Stimulated activated effector memory CD8-positive, alpha-beta T cell treated with anti-CD3 and anti-CD28 coated beads, Interleukin-12 subunit alpha, Interleukin-12 subunit beta, amount 100 ng/mL, for 72 hours (primary cell): Measurements from ENCODE around the gene PHF2.

Experiments
- ATAC-seq: fragments of 150-1000 bp; cut with Tn5 transposase; 2 replicates; pipeline ENCODE4 v1.10.0; 2021
- DNase-seq, 2 donors: peaks; one replicate each; pipeline ENCODE4 v3.0.0; 2021 to 2022; ENCODE audit warnings: low spot score in 2 of 2
- H3K27ac Mint-ChIP-seq: one replicate; pipeline ENCODE4 v1.8.0; 2022; ENCODE audit warnings: mild to moderate bottlenecking, mixed read lengths
- H3K36me3 Mint-ChIP-seq: one replicate; pipeline ENCODE4 v1.8.0; 2022; ENCODE audit warnings: mild to moderate bottlenecking, mixed read lengths
- H3K4me1 Mint-ChIP-seq: one replicate; pipeline ENCODE4 v1.8.0; 2022; ENCODE audit warnings: mixed read lengths
- H3K4me3 Mint-ChIP-seq: one replicate; pipeline ENCODE4 v1.8.0; 2022; ENCODE audit warnings: mild to moderate bottlenecking, mixed read lengths
- H3K9me3 Mint-ChIP-seq: one replicate; pipeline ENCODE4 v1.8.0; 2022; ENCODE audit warnings: mixed read lengths

Gene PHF2

GRCh38 chr9:93558503-93558902 is 17.9 kb upstream of the PHF2 start:
- no peak overlapping the region for H3K4me3 Mint-ChIP-seq
- ATAC-seq (no peak), DNase-seq (no peak)
- no peaks in the 10 kb centered on the region for H3K9me3 Mint-ChIP-seq
- H3K27ac Mint-ChIP-seq = peak overlapping the region; percentile 73
- no peaks in the 10 kb centered on the region for H3K4me1 Mint-ChIP-seq
- H3K36me3 Mint-ChIP-seq = peaks cover 97% of the 10 kb centered on the region

DNA sequence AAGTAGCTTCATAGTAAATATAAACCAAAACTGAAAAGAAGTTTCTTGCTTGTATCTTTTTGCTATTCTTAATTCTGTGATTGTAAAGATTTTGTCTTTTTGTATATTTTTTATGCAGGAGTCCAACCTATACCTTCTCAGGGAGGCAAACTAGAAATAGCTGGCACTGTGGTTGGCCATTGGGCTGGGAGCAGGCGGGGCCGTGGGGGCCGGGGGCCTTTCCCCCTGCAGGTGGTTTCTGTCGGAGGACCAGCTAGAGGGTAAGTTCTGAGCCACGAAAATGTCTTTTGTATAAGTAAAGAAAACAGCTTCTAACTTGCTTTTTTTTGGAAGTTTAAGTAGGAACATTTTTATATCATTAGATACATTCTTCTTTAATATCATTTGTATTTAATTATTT is 15.4 kb upstream of the PHF2 start:
- no peak overlapping the region for H3K4me3 Mint-ChIP-seq
- H3K4me1 Mint-ChIP-seq = peaks cover 9% of the 10 kb centered on the region
- peaks cover 100% of the 10 kb centered on the region for H3K36me3 Mint-ChIP-seq
- no peak overlapping the region for H3K27ac Mint-ChIP-seq
- ATAC-seq = no peak
- DNase-seq = no peak
- no peaks in the 10 kb centered on the region for H3K9me3 Mint-ChIP-seq

- H3K4me3 Mint-ChIP-seq = no peak overlapping the region
- ATAC-seq (no peak), DNase-seq (no peak)
- H3K36me3 Mint-ChIP-seq = peaks cover 97% of the 10 kb centered on the region
- peak overlapping the region; percentile 32 for H3K27ac Mint-ChIP-seq
- H3K9me3 Mint-ChIP-seq = no peaks in the 10 kb centered on the region
- peaks cover 15% of the 10 kb centered on the region for H3K4me1 Mint-ChIP-seq
Measured at GRCh38 chr9:93562157-93562556, 14.2 kb upstream of the PHF2 start.

DNA sequence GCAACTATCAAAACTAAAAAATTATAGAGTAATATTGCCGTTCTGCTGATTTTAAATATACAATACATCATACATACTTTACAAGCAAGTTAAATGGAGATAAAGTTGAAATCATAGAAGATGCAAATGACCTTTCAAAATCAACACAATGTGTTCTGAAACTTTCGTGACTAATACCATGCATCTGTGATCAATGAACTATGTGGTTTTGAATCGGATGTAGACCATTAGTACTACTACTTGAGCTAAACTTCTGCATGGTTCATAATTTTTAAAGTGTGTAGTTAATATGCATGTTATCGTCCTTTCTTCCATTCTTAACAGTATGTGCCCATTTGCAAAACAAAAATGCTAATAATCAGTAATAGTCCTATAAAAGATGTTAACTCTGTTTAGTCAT is 11.3 kb upstream of the PHF2 start:
- Mint-ChIP-seq H3K27ac (no peak overlapping the region), H3K9me3 (no peaks in the 10 kb centered on the region), H3K36me3 (peaks cover 73% of the 10 kb centered on the region), H3K4me3 (no peak overlapping the region), H3K4me1 (peaks cover 22% of the 10 kb centered on the region)
- DNase-seq = no peak
- ATAC-seq = no peak

GRCh38 chr9:93566408-93567270 is 9.7 kb upstream of the PHF2 start:
- ATAC-seq (peak; percentile 96), DNase-seq (peak; percentile 100)
- peaks cover 3% of the 10 kb centered on the region for H3K9me3 Mint-ChIP-seq
- peaks cover 22% of the 10 kb centered on the region for H3K4me1 Mint-ChIP-seq
- peak overlapping the region; percentile 77 for H3K4me3 Mint-ChIP-seq
- H3K27ac Mint-ChIP-seq = peak overlapping the region; percentile 93
- H3K36me3 Mint-ChIP-seq = peaks cover 58% of the 10 kb centered on the region

GRCh38 chr9:93567271-93567959 is 9.0 kb upstream of the PHF2 start:
- Mint-ChIP-seq H3K4me3 (peak overlapping the region; percentile 77), H3K9me3 (peaks cover 3% of the 10 kb centered on the region), H3K36me3 (peaks cover 50% of the 10 kb centered on the region), H3K27ac (peak overlapping the region; percentile 93), H3K4me1 (peaks cover 22% of the 10 kb centered on the region)
- DNase-seq (no peak), ATAC-seq (no peak)

DNA sequence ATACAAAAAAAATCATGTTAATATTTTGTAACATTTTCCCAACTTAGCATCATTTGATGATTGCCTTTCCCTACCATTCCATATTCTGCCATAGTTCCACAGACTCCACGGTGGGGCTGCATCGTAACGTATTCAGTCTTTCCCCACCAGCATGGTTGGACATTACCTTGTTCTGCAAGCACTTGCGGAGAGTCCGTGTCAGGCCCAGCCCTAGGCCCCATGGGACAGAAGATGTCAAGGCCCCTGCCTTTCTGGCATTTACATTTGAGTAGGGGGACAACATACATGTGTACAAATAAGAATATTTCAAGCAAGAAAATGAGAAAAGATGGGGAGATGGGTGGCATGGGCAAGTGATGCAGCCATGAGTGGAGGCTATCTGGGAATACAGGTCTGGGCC is 8.2 kb upstream of the PHF2 start:
- Mint-ChIP-seq H3K36me3 (peaks cover 43% of the 10 kb centered on the region), H3K4me1 (peaks cover 23% of the 10 kb centered on the region), H3K27ac (no peak overlapping the region), H3K4me3 (peak overlapping the region; percentile 77), H3K9me3 (peaks cover 3% of the 10 kb centered on the region)
- no peak for ATAC-seq
- no peak for DNase-seq

DNA sequence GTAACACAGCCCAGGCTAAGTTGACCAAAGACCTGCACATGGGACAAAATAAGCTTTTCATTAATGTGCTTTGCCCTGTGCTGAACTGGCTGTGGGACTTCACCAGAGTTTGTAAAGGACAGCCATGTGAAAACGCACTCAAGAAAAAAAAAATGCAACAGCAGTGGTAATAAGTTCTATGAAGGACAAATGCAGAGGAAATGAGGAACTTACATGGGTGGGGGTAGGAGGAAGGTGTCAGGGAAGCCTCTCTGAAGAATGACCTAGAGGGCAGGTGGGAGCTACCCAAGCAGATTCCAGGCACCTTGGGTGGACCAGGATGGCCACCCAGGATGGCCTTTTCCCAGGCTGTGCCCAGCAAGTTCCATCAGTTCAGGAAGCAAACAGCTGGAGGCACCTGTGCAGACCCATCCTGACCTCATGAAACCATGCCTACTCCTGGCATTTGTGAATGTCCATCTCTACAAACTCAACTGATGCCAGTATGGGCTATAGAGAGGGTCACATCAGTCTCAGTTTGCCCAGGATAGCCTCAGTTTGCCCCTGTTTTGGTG is 6.7 kb upstream of the PHF2 start:
- H3K27ac Mint-ChIP-seq = no peak overlapping the region
- H3K4me3 Mint-ChIP-seq = no peak overlapping the region
- ATAC-seq (no peak), DNase-seq (no peak)
- peaks cover 30% of the 10 kb centered on the region for H3K4me1 Mint-ChIP-seq
- H3K9me3 Mint-ChIP-seq = peaks cover 3% of the 10 kb centered on the region
- H3K36me3 Mint-ChIP-seq = peaks cover 27% of the 10 kb centered on the region

DNA sequence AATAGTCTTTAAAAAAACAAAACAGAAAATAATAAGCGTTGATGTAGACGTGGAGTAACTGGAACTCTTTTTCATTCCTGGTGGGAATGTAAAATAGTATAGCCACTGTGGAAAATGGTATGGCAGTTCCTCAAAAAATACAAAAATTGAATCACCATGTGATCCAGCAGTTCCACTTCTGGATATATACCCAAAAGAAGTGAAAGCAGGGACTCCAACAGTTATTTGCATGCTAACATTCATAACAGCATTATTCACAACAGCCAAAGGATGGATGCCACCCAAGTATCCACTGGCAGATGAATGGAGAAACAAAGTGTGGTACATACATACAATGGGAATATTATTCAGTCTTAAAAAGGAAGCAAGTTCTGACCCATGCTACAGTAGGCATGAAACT is 4.2 kb upstream of the PHF2 start:
- Mint-ChIP-seq H3K4me1 (peaks cover 24% of the 10 kb centered on the region), H3K27ac (no peak overlapping the region), H3K4me3 (no peak overlapping the region), H3K9me3 (peaks cover 3% of the 10 kb centered on the region), H3K36me3 (peaks cover 19% of the 10 kb centered on the region)
- DNase-seq = no peak
- ATAC-seq = no peak

- no peak for ATAC-seq
- peaks cover 23% of the 10 kb centered on the region for H3K4me1 Mint-ChIP-seq
- peaks cover 3% of the 10 kb centered on the region for H3K9me3 Mint-ChIP-seq
- no peak overlapping the region for H3K27ac Mint-ChIP-seq
- no peak overlapping the region for H3K4me3 Mint-ChIP-seq
- peak in 1 of 2 donors; percentile 47 for DNase-seq
- H3K36me3 Mint-ChIP-seq = peaks cover 25% of the 10 kb centered on the region
Measured at GRCh38 chr9:93572636-93573515, 3.5 kb upstream of the PHF2 start.

- DNase-seq (peak in 1 of 2 donors; percentile 46), ATAC-seq (no peak)
- H3K4me1 Mint-ChIP-seq = peaks cover 29% of the 10 kb centered on the region
- peaks cover 25% of the 10 kb centered on the region for H3K36me3 Mint-ChIP-seq
- H3K9me3 Mint-ChIP-seq = peaks cover 3% of the 10 kb centered on the region
- no peak overlapping the region for H3K4me3 Mint-ChIP-seq
- H3K27ac Mint-ChIP-seq = no peak overlapping the region
Measured at GRCh38 chr9:93573516-93573828, 2.9 kb upstream of the PHF2 start.

- peak overlapping the region; percentile 96 for H3K27ac Mint-ChIP-seq
- peaks cover 23% of the 10 kb centered on the region for H3K36me3 Mint-ChIP-seq
- H3K4me3 Mint-ChIP-seq = peak overlapping the region; percentile 81
- peak in 1 of 2 donors; percentile 49 for DNase-seq
- peaks cover 37% of the 10 kb centered on the region for H3K4me1 Mint-ChIP-seq
- no peak for ATAC-seq
- peaks cover 3% of the 10 kb centered on the region for H3K9me3 Mint-ChIP-seq
Measured at GRCh38 chr9:93574091-93574899, 2.1 kb upstream of the PHF2 start.

- peak in 1 of 2 donors; percentile 50 for DNase-seq
Measured at GRCh38 chr9:93574900-93575795, 1.2 kb upstream of the PHF2 start.

More at GRCh38 chr9:93574900-93575795, 1.2 kb upstream of the PHF2 start:
- peaks cover 46% of the 10 kb centered on the region for H3K4me1 Mint-ChIP-seq
- peaks cover 21% of the 10 kb centered on the region for H3K36me3 Mint-ChIP-seq
- peaks cover 3% of the 10 kb centered on the region for H3K9me3 Mint-ChIP-seq
- peak overlapping the region; percentile 81 for H3K4me3 Mint-ChIP-seq
- no peak for ATAC-seq
- H3K27ac Mint-ChIP-seq = peak overlapping the region; percentile 96
